MCF 10A (cell line): ENCODE results near the gene CTSE. TPM values are rescaled to one million over a fixed set of nuclear protein-coding genes. Genes with fewer than 3 reads are reported as not detected.

Experiments
- BruUV-seq: library from RNA; stranded (reverse); fragments of 400-500 nt; replicated peaks from 2 replicates; lab custom pipeline; 2021; lab: Mats Ljungman, UMichigan
- CTCF ChIA-PET: fragments of 300-600 bp; sonication (Branson Sonifier 250); formaldehyde crosslinking; extraction: SDS; loops from one replicate; lab custom pipeline; 2021; ENCODE audit warnings: antibody characterized with exemption, inconsistent platforms; lab: Yijun Ruan, JAX
- POLR2A ChIA-PET: fragments of 300-600, 350-650 bp; sonication (Branson Sonifier 250); formaldehyde crosslinking; extraction: SDS; loops from one replicate; lab custom pipeline; 2020; ENCODE audit warnings: antibody characterized with exemption, inconsistent platforms; lab: Yijun Ruan, JAX
- DNase-seq: peaks from one replicate; pipeline ENCODE4 v3.0.0-alpha.2; 2018; ENCODE audit not compliant: unreplicated experiment
- H3K27ac Mint-ChIP-seq: one replicate; pipeline ENCODE4 v1.8.0; 2022; ENCODE audit warnings: mild to moderate bottlenecking, low read depth, mixed read lengths; ENCODE audit not compliant: unreplicated experiment
- H3K27me3 Mint-ChIP-seq: one replicate; pipeline ENCODE4 v1.8.0; 2022; ENCODE audit warnings: mixed read lengths; ENCODE audit not compliant: insufficient read depth, unreplicated experiment
- H3K36me3 Mint-ChIP-seq: one replicate; pipeline ENCODE4 v1.8.0; 2022; ENCODE audit warnings: mild to moderate bottlenecking, moderate library complexity, mixed read lengths; ENCODE audit not compliant: insufficient read depth, unreplicated experiment
- H3K4me1 Mint-ChIP-seq: one replicate; pipeline ENCODE4 v1.8.0; 2022; ENCODE audit warnings: mixed read lengths; ENCODE audit not compliant: insufficient read depth, unreplicated experiment
- H3K4me3 Mint-ChIP-seq: one replicate; pipeline ENCODE4 v1.8.0; 2022; ENCODE audit warnings: mild to moderate bottlenecking, moderate library complexity, mixed read lengths; ENCODE audit not compliant: unreplicated experiment
- H3K9me3 Mint-ChIP-seq: one replicate; pipeline ENCODE4 v1.8.0; 2022; ENCODE audit warnings: mixed read lengths; ENCODE audit not compliant: unreplicated experiment
- CTCF ChIP-seq: fragments of 200-600 bp; IDR thresholded peaks from one replicate; pipeline ENCODE4 v1.8.0; 2022; ENCODE audit warnings: antibody characterized with exemption, mild to moderate bottlenecking; ENCODE audit not compliant: unreplicated experiment
- intact Hi-C: fragments of 100-400 bp; cut with micrococcal nuclease; formaldehyde crosslinking; loops from 2 replicates; pipeline ENCODE4 v1.14.1; 2022
- total RNA-seq: library from RNA; stranded (reverse); gene quantifications from 2 replicates; pipeline ENCODE4 v1.2.3, GENCODE V29; 2022

CTSE gene
- total RNA-seq, 1 experiment from 2014 or later: 0.79 TPM

DNA sequence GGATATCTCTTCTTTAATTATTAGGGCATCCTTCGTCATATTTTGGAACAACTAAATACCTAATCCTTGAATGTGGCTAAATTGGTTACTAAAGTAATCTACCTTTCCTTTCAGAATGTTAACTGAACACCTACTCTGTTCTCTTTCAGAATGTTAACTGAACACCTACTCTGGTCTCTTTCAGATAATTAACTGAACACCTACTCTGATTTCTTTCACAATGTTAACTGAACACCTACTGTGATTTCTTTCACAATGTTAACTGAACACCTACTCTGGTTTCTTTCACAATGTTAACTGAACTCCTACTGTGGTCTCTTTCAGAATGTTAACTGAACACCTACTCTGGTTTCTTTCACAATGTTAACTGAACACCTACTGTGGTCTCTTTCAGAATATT lies 42.4 kb downstream of the CTSE start:
- ChIA-PET POLR2A (interaction anchor here (0.9 to 10.8 kb wide), 4 partner anchors 10 to 62 kb away, joined by 4 to 247 read pairs (median 48); no protein-coding TSS in a partner anchor), CTCF (interaction anchor here (0.6 to 13.1 kb wide), 12 partner anchors 18 to 498 kb away, joined by 3 to 911 read pairs (median 6); no protein-coding TSS in a partner anchor)
- no peak overlapping the region for H3K27ac Mint-ChIP-seq
- H3K27me3 Mint-ChIP-seq: no peaks in the 10 kb centered on the region
- H3K4me3 Mint-ChIP-seq: no peak overlapping the region
- H3K36me3 Mint-ChIP-seq: no peaks in the 10 kb centered on the region
- no TSS peak for BruUV-seq
- H3K9me3 Mint-ChIP-seq: no peaks in the 10 kb centered on the region
- DNase-seq: no peak
- peaks cover 23% of the 10 kb centered on the region for H3K4me1 Mint-ChIP-seq
- TF ChIP-seq CTCF: no peak
- intact Hi-C loops: no loop called here

GRCh38 chr1:205980237-205980870 lies 43.3 kb downstream of the CTSE start:
- intact Hi-C loops: no loop called here
- H3K27ac Mint-ChIP-seq: no peak overlapping the region
- H3K27me3 Mint-ChIP-seq: no peaks in the 10 kb centered on the region
- no TSS peak for BruUV-seq
- H3K4me3 Mint-ChIP-seq: no peak overlapping the region
- CTCF ChIA-PET: interaction anchor here (0.6 to 13.1 kb wide), 12 partner anchors 11 to 499 kb away, joined by 3 to 911 read pairs (median 52); partner anchors contain the start of gene SLC26A9
- POLR2A ChIA-PET: interaction anchor here (1.5 to 10.8 kb wide), 2 partner anchors 30 to 61 kb away, joined by 3 to 247 read pairs; no protein-coding TSS in a partner anchor
- peaks cover 1% of the 10 kb centered on the region for H3K9me3 Mint-ChIP-seq
- TF ChIP-seq CTCF: no peak
- H3K36me3 Mint-ChIP-seq: peaks cover 1% of the 10 kb centered on the region
- H3K4me1 Mint-ChIP-seq: peaks cover 24% of the 10 kb centered on the region
- no peak for DNase-seq

DNA sequence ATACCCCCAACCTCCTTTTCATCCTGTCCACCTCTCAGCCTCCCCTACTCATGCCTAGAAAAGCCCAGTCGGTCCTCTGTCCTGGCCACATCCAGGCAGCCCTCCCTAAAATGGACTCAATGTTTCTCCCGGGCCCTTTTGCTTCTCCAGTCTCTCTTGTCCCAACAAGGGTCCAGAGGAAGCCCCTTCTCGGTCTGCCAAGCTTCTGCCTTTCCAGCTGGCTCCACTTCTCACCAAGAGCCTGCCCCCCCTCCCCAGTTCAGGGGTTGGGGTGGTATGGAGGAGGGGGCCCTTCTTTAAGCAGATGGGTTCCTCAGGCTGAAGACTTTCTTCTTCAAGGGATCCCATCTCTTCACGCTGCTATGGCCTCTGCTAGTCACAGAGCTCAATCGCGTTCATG lies 44.4 kb downstream of the CTSE start:
- Mint-ChIP-seq H3K36me3 (peaks cover 5% of the 10 kb centered on the region), H3K27ac (no peak overlapping the region), H3K9me3 (peaks cover 12% of the 10 kb centered on the region), H3K4me1 (peaks cover 25% of the 10 kb centered on the region), H3K4me3 (no peak overlapping the region), H3K27me3 (no peaks in the 10 kb centered on the region)
- no peak for DNase-seq
- ChIA-PET CTCF (interaction anchor here (0.5 to 13.1 kb wide), 14 partner anchors 12 to 388 kb away, joined by 3 to 911 read pairs (median 46); partner anchors contain the start of gene SLC26A9), POLR2A (interaction anchor here (0.6 to 10.8 kb wide), 7 partner anchors 21 to 167 kb away, joined by 3 to 247 read pairs (median 3); no protein-coding TSS in a partner anchor)
- intact Hi-C loops: loop anchor here (5.0 kb wide), 1 partner anchor 387 kb away; no protein-coding TSS in a partner anchor
- no peak for TF ChIP-seq CTCF
- BruUV-seq: no TSS peak

DNA sequence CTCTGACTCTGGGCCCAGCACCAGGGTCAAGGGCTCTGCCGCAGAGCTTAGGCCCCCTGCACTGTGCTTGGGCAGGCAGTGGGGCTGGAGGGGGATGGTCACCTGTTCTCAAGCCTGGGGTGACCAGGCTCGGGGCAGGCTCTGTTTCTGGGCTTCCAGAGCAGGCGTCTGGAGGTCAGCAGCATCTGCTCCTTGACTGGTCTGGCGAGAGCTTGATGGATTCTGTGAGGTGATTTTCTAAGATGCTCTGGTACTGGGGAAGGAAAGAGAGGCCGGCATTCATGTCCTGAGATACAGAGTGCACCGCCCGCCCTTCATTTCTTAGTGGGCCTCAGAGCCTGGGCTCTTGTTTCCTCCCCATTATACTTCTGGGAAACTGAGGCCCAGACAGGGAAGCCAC lies 45.0 kb downstream of the CTSE start:
- DNase-seq: no peak
- no peak for TF ChIP-seq CTCF
- intact Hi-C loops: loop anchor here (5.0 kb wide), 1 partner anchor 386 kb away; no protein-coding TSS in a partner anchor
- BruUV-seq: no TSS peak
- ChIA-PET POLR2A (interaction anchor here (1.5 to 10.8 kb wide), 4 partner anchors 22 to 167 kb away, joined by 3 to 247 read pairs (median 24); no protein-coding TSS in a partner anchor), CTCF (interaction anchor here (0.6 to 13.1 kb wide), 19 partner anchors 8 to 387 kb away, joined by 3 to 911 read pairs (median 38); partner anchors contain the start of gene SLC26A9)
- peaks cover 18% of the 10 kb centered on the region for H3K9me3 Mint-ChIP-seq
- H3K27ac Mint-ChIP-seq: no peak overlapping the region
- H3K27me3 Mint-ChIP-seq: no peaks in the 10 kb centered on the region
- H3K36me3 Mint-ChIP-seq: peaks cover 5% of the 10 kb centered on the region
- no peak overlapping the region for H3K4me3 Mint-ChIP-seq
- H3K4me1 Mint-ChIP-seq: peaks cover 25% of the 10 kb centered on the region
